Measurements from ENCODE around the gene GSTO1. TPM values are rescaled to one million over a fixed set of nuclear protein-coding genes. Genes with fewer than 3 reads are reported as not detected.

GSTO1 gene
- total and polyA plus RNA-seq, 2 of the 13 experiments (the other 11 are each of a cell fraction or from before 2014, with no cell fraction given) = 228 to 300 TPM

DNA sequence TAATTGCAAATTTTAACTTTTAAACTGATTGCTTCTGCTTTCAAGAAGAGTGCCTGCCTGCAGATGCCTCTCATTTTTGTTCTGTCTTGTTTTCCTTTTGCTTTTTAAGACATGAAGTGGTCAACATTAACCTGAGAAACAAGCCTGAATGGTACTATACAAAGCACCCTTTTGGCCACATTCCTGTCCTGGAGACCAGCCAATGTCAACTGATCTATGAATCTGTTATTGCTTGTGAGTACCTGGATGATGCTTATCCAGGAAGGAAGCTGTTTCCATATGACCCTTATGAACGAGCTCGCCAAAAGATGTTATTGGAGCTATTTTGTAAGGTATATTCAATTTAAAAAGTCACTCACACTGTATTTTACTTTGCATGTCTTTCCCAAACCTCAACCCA is 23.1 kb downstream of the GSTO1 start (continued):
- no peak for TF ChIP-seq POGZ (CRISPR knock-in tag; IDR thresholded peaks at IDR 0.05)
- no peak for TF ChIP-seq CBX1 (IDR thresholded peaks at IDR 0.05; ENCODE audit: low read depth)
- TF ChIP-seq TGIF2 (CRISPR knock-in tag; IDR thresholded peaks at IDR 0.05) = no peak
- TF ChIP-seq MIER2 (CRISPR knock-in tag; IDR thresholded peaks at IDR 0.05) = no peak
- TF ChIP-seq ATF4 (CRISPR knock-in tag; IDR thresholded peaks at IDR 0.05) = no peak
- no peak for TF ChIP-seq ZNF362 (CRISPR knock-in tag; IDR thresholded peaks at IDR 0.05; ENCODE audit: borderline replicate concordance)
- no peak for TF ChIP-seq CREBL2 (CRISPR knock-in tag; IDR thresholded peaks at IDR 0.05; ENCODE audit: borderline replicate concordance)
- TF ChIP-seq ZBTB2 (CRISPR knock-in tag; IDR thresholded peaks at IDR 0.05; ENCODE audit: low read depth) = no peak
- TF ChIP-seq, protein P1, sequence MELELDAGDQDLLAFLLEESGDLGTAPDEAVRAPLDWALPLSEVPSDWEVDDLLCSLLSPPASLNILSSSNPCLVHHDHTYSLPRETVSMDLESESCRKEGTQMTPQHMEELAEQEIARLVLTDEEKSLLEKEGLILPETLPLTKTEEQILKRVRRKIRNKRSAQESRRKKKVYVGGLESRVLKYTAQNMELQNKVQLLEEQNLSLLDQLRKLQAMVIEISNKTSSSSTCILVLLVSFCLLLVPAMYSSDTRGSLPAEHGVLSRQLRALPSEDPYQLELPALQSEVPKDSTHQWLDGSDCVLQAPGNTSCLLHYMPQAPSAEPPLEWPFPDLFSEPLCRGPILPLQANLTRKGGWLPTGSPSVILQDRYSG (CRISPR knock-in tag; IDR thresholded peaks at IDR 0.05) = no peak
- TF ChIP-seq SKI (IDR thresholded peaks at IDR 0.05; ENCODE audit: partially characterized antibody) = no peak
- TF ChIP-seq HMG20A (CRISPR knock-in tag; IDR thresholded peaks at IDR 0.05; ENCODE audit: borderline replicate concordance) = peak; percentile 31; the same call in 1 of the 2 replicates
- TF ChIP-seq RNF219 (CRISPR knock-in tag; IDR thresholded peaks at IDR 0.05) = no peak
- TF ChIP-seq NFE2L2 (IDR thresholded peaks at IDR 0.05; ENCODE audit: low read length) = no peak
- TF ChIP-seq ZNF605 (CRISPR knock-in tag; IDR thresholded peaks at IDR 0.05) = no peak
- no peak for TF ChIP-seq ZNF138 (CRISPR knock-in tag; IDR thresholded peaks at IDR 0.05; ENCODE audit: low read depth)
- no peak for TF ChIP-seq HHEX (CRISPR knock-in tag; IDR thresholded peaks at IDR 0.05)
- TF ChIP-seq, protein P2, sequence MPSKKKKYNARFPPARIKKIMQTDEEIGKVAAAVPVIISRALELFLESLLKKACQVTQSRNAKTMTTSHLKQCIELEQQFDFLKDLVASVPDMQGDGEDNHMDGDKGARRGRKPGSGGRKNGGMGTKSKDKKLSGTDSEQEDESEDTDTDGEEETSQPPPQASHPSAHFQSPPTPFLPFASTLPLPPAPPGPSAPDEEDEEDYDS (CRISPR knock-in tag; IDR thresholded peaks at IDR 0.05) = no peak
- no peak for TF ChIP-seq ZNF784 (CRISPR knock-in tag; IDR thresholded peaks at IDR 0.05; ENCODE audit: borderline replicate concordance)
- TF ChIP-seq ZNF496 (CRISPR knock-in tag; IDR thresholded peaks at IDR 0.05; ENCODE audit: insufficient replicate concordance) = no peak

Data from HepG2 (cell line).